ENCODE results near the gene C2.
"Not testable (repeated sequence)": the region's sequence is repeated elsewhere in the genome, so short reads cannot be mapped to it uniquely, and the experiment has no call there.

Gene C2

DNA sequence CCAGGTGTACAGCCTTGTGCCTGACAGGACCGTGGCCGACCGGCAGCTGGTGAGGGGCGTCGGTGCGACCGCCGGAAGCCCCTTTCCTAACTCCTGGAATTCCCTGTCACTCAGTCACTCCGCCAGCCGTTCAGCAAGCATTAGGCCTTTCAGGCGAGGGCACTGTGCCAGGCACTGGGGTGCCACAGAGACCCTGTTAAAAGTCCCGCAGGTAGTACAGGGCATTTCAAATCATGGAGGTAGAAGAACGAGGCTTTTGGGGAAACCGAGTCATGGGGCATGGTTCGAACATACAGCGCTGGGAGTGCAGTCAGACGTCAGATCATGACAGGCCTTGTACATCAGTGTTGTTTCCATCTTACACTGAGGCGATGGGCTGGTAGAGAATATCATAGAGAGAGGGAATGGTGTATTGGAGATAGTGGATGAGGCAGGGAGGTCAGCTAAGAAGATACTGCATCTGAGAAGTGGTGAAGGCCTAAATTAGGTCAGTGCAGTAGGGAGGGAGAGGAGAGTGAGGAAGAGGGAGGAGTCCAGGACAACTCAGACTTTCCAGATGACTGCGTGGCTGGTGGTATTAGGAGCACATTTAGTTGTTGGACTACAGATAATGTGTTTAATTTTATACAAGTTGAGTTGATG lies 45.3 kb downstream of the C2 start:
- no peak for TF ChIP-seq Cebpa-rat (IDR thresholded peaks at IDR 0.05)
- H3K27ac ChIP-seq = peak overlapping the region; percentile 89

DNA sequence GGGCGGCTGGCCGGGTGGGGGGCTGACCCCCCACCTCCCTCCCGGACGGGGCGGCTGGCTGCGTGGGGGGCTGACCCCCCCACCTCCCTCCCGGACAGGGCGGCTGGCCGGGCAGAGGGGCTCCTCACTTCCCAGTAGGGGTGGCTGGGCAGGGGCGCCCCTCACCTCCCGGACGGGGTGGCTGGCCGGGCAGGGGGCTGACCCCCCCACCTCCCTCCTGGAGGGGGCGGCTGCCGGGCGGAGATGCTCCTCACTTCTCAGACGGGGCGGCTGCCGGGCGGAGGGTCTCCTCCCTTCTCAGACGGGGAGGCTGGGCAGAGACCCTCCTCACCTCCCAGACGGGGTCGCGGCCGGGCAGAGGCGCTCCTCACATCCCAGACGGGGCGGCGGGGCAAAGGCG lies 48.5 kb downstream of the C2 start:
- peaks cover 22% of the 10 kb centered on the region for H3K4me1 ChIP-seq

More for the DNA sequence above, 45.3 kb downstream of the C2 start:
- peak overlapping the region; percentile 81 for H3K4me3 ChIP-seq
- H3K4me2 ChIP-seq = peak overlapping the region; percentile 97
- peaks cover 40% of the 10 kb centered on the region for H3K36me3 ChIP-seq
- H3K9me3 ChIP-seq = peaks cover 12% of the 10 kb centered on the region; the same call in 1 of the 2 replicates
- peaks cover 6% of the 10 kb centered on the region; the same call in 1 of the 2 replicates for H4K20me1 ChIP-seq
- H3K27me3 ChIP-seq = no peaks in the 10 kb centered on the region
- H3K9ac ChIP-seq = peak overlapping the region; percentile 88
- H3K4me1 ChIP-seq = peaks cover 36% of the 10 kb centered on the region

DNA sequence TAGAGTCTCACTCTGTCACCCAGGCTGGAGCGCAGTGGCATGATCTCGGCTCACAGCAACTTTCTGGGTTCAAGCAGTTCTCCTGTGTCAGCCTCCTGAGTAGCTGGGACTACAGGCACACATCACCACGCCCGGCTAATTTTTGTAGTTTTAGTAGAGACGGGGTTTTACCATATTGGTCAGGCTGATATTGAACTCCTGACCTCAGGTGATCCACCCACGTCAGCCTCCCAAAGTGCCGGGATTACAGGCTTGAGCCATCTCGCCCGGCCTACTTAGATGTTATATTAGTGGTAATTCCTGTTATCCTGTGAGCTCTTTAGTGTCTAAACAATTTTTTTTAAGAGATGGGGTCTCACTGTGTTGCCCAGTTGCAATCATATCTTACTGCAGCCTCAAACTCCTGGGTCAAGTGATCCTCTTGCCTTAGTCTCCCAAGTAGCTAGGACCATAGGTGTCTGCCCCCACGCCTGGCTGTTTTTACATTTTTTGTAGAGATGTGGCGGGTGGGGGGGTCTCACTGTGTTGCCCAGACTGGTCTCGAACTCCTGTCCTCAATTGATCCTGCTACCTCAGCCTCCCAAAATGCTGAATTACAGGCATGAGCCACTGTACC lies 50.4 kb downstream of the C2 start:
- TF ChIP-seq Cebpa-rat (IDR thresholded peaks at IDR 0.05) = no peak
- peaks cover 24% of the 10 kb centered on the region; the same call in 1 of the 2 replicates for H3K36me3 ChIP-seq
- H3K4me3 ChIP-seq = no peak overlapping the region
- H3K27me3 ChIP-seq = no peaks in the 10 kb centered on the region
- H3K4me2 ChIP-seq = no peak overlapping the region
- H4K20me1 ChIP-seq = no peaks in the 10 kb centered on the region
- H3K27ac ChIP-seq = no peak overlapping the region
- H3K4me1 ChIP-seq = peaks cover 13% of the 10 kb centered on the region
- no peak overlapping the region for H3K9ac ChIP-seq
- H3K9me3 ChIP-seq = peaks cover 12% of the 10 kb centered on the region; the same call in 1 of the 2 replicates

More for the DNA sequence above, 48.5 kb downstream of the C2 start:
- H3K27me3 ChIP-seq, H3K4me3 ChIP-seq, H4K20me1 ChIP-seq, H3K27ac ChIP-seq, H3K4me2 ChIP-seq, H3K9ac ChIP-seq: not testable (repeated sequence)
- Histone ChIP-seq H3K9me3 (peaks cover 12% of the 10 kb centered on the region; the same call in 1 of the 2 replicates), H3K36me3 (peaks cover 24% of the 10 kb centered on the region; the same call in 1 of the 2 replicates)

DNA sequence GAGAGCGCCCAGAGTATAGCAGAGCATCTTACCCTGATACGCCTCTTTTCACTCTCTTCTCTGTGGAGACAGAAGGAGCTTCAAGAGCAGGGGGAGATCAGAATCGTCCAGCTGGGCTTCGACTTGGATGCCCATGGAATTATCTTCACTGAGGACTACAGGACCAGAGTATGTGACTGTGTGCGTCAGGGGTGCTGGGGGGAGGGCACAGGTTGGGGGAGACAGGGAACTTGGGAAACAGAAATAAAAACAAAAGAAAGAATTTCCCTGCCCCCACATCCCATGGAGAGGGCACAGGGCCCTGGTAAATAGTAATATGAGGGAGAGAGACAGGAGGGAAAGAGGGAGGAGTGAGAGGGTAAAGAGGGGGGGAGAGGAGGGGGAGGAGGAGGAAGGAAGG lies 51.3 kb downstream of the C2 start:
- no peaks in the 10 kb centered on the region for H4K20me1 ChIP-seq
- H3K27ac ChIP-seq = no peak overlapping the region
- no peak for TF ChIP-seq Cebpa-rat (IDR thresholded peaks at IDR 0.05)
- peaks cover 4% of the 10 kb centered on the region for H3K4me1 ChIP-seq
- H3K4me3 ChIP-seq = no peak overlapping the region
- peaks cover 24% of the 10 kb centered on the region; the same call in 1 of the 2 replicates for H3K36me3 ChIP-seq
- H3K9ac ChIP-seq = no peak overlapping the region
- H3K27me3 ChIP-seq = no peaks in the 10 kb centered on the region
- no peak overlapping the region for H3K4me2 ChIP-seq
- H3K9me3 ChIP-seq = peaks cover 12% of the 10 kb centered on the region; the same call in 1 of the 2 replicates

DNA sequence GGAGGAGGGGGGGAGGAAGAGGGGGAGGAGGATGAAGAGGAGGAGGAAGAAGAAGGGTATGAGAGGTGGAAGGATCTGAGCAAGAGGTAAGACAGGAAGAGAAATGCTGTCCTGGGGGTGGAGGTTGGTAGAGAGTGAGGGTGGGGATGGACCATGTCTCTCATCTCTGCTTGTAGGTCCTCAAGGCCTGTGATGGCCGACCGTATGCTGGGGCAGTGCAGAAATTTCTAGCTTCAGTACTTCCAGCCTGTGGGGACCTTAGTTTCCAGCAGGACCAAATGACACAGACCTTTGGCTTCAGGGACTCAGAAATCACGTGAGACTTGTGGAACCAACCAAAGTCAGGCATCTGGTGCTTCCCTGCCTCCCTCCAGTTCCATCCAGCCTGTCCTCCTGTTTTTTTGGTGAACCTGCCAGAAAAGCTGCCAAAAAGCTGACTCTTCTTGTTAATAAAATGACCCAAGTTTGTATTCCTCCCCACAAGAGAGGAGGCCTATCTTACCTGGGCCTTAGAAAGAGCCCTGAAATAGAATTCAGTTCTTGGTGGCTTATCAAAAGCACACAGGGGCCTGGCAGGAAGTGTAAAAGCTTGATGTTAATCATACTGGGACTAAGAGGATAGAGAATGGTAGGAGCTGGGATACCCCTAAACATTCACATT lies 51.9 kb downstream of the C2 start:
- H3K9me3 ChIP-seq = peaks cover 12% of the 10 kb centered on the region; the same call in 1 of the 2 replicates
- no peak overlapping the region for H3K4me3 ChIP-seq
- no peak overlapping the region for H3K4me2 ChIP-seq
- peaks cover 24% of the 10 kb centered on the region; the same call in 1 of the 2 replicates for H3K36me3 ChIP-seq
- no peak for TF ChIP-seq Cebpa-rat (IDR thresholded peaks at IDR 0.05)
- no peaks in the 10 kb centered on the region for H3K27me3 ChIP-seq
- H4K20me1 ChIP-seq = no peaks in the 10 kb centered on the region
- H3K27ac ChIP-seq = no peak overlapping the region
- no peaks in the 10 kb centered on the region for H3K4me1 ChIP-seq
- no peak overlapping the region for H3K9ac ChIP-seq

DNA sequence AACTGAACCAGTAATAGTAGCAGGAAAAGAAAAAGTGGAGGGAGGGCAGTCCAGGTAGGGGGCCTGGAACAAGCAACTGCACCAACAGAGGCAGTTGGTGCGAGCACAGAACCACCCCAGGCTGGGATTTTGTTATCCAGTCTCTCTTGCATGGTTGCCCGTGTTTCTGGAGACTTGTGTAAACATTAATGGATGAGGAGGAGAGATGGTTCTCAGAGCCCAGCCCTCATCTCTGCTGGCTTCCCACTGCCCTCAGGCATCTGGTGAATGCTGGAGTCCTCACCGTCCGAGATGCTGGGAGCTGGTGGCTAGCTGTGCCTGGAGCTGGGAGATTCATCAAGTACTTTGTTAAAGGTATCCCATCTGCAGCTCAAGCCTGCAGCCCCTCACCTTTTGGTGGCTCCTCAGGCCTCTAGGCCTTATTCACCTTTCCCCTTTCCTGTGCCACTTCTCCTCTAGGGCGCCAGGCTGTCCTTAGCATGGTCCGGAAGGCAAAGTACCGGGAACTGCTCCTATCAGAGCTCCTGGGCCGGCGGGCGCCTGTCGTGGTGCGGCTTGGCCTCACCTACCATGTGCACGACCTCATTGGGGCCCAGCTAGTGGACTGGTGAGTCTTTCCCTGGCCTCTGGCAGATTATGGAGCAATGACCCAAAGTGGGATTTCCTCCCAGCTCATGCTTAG lies 52.8 kb downstream of the C2 start:
- not testable (repeated sequence) for H3K27ac ChIP-seq, H3K27me3 ChIP-seq, H3K4me1 ChIP-seq, H3K4me3 ChIP-seq, H3K4me2 ChIP-seq, H4K20me1 ChIP-seq, H3K9ac ChIP-seq
- H3K9me3 ChIP-seq = peaks cover 12% of the 10 kb centered on the region; the same call in 1 of the 2 replicates
- H3K36me3 ChIP-seq = peaks cover 21% of the 10 kb centered on the region; the same call in 1 of the 2 replicates

DNA sequence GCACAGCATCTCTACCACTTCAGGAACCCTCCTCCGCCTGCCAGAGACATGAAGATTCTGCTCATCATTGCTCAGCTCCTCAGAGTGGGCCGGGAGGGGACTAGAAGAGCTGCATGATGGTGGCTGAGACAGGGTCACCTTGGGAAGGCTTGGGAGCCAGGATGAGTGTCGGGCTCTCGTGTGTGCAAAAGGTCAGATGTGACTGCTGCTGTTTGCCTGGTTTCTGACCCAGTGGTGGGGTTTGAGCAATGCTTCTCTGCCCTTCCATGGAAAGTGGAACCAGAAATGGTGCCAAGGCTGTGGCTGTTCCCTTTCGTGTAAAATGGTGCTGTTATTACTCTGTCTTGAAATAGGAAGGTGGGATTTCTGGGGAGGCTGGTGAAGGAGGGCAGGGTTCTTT lies 53.5 kb downstream of the C2 start:
- H3K27ac ChIP-seq, H3K4me2 ChIP-seq, H3K9ac ChIP-seq, H4K20me1 ChIP-seq, H3K9me3 ChIP-seq, H3K4me3 ChIP-seq, H3K4me1 ChIP-seq, H3K27me3 ChIP-seq: not testable (repeated sequence)
- peaks cover 20% of the 10 kb centered on the region; the same call in 1 of the 2 replicates for H3K36me3 ChIP-seq

DNA sequence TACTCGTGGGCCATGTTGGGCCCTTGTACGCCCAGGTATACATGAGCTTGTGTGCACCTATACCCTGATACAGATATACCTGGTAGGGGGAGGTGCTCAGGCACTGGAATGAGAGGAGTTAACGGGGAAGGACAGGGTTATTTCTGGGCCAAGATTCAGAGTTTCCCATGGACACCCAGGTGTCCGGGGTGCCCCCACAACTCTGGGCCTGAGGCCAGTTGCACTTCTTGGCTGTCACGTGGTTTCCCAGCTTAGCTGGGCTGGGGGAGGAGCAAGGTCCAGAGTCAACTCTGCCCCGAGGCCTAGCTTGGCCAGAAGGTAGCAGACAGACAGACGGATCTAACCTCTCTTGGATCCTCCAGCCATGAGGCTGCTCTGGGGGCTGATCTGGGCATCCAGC lies 54.2 kb downstream of the C2 start, which contains the start of gene C4A:
Gene C4A (plus strand): TSS at position 314 of the 400 bp plus-strand sequence. CDS start 51 bp downstream, at position 365.
- not testable (repeated sequence) for H3K27ac ChIP-seq, H3K4me3 ChIP-seq, H3K9me3 ChIP-seq, H3K4me1 ChIP-seq, H3K9ac ChIP-seq, H3K4me2 ChIP-seq, H4K20me1 ChIP-seq, H3K27me3 ChIP-seq
- peaks cover 18% of the 10 kb centered on the region; the same call in 1 of the 2 replicates for H3K36me3 ChIP-seq

DNA sequence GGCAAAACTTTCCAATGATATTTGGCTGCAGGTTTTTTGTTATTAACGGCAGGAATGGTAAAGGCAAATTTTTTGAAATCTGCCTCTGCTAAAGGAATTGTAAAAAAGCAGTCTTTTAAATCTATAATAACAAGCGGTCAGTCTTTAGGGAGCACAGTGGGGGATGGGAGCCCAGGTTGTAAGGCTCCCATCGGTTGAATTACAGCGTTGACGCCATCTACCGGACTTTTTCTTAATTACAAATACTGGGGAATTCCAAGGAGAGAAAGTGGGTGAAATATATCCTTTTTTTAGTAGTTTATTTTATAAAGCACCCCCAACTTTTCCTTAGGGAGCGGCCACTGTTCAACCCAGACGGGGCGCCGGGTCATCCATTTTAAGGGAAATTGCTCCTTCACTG lies 61.8 kb downstream of the C2 start:
- H3K27ac ChIP-seq, H3K9ac ChIP-seq: not testable (repeated sequence)

DNA sequence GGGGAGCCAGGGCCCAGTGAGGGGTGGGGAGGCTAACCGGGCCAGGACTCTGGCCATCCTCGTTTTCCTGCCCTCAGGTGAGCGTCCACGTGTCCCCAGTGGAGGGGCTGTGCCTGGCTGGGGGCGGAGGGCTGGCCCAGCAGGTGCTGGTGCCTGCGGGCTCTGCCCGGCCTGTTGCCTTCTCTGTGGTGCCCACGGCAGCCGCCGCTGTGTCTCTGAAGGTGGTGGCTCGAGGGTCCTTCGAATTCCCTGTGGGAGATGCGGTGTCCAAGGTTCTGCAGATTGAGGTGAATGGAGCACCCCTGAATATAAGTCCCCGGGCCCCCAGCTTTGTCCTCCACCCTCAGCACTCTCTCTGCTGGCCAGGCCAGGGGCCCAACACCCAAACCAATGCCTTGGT lies 66.9 kb downstream of the C2 start:
- not testable (repeated sequence) for H4K20me1 ChIP-seq, H3K9ac ChIP-seq, H3K9me3 ChIP-seq, H3K27me3 ChIP-seq, H3K36me3 ChIP-seq, H3K27ac ChIP-seq, H3K4me3 ChIP-seq, H3K4me2 ChIP-seq, H3K4me1 ChIP-seq

More for the DNA sequence above, 61.8 kb downstream of the C2 start:
- H3K27me3 ChIP-seq, H3K4me2 ChIP-seq, H3K4me3 ChIP-seq, H3K9me3 ChIP-seq, H3K4me1 ChIP-seq, H3K36me3 ChIP-seq, H4K20me1 ChIP-seq: not testable (repeated sequence)
